ENCODE data around the gene NRIP3. TPM values are rescaled to one million over a fixed set of nuclear protein-coding genes. Genes with fewer than 3 reads are reported as not detected.
"Not testable (repeated sequence)": the region's sequence is repeated elsewhere in the genome, so short reads cannot be mapped to it uniquely, and the experiment has no call there.

Gene NRIP3
- total RNA-seq, 1 experiment from 2014 or later, result 23.4 TPM

GRCh38 chr11:8971924-8972316 lies 31.9 kb downstream of the NRIP3 start:
- DNase-seq (ENCODE audit: low read depth), result no peak

- no peak for DNase-seq (ENCODE audit: low read depth)
Measured at GRCh38 chr11:8971196-8971923, 32.4 kb downstream of the NRIP3 start.

DNA sequence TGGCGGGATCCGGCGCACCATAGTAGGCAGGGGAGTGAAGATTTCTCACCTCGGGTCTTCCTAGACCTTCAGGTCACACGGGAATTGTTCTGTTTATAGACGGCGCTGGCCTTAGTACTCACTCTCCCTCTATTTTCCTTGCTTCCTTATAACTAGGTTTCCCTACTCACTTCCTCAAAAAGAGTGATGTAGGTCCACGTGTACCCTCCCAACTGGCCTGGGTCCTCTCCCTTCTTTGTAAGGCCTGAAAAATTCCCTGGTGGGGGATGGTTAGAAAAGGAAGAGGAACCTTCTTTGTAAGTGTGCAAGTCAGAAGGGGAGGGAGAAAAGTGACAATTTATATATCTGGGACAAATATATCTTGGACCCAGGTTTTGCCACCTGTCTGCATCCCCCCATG lies 36.6 kb downstream of the NRIP3 start:
- no peak for DNase-seq (ENCODE audit: low read depth)

GRCh38 chr11:8964324-8965320 lies 39.2 kb downstream of the NRIP3 start, which contains the start of gene TMEM9B:
TMEM9B (minus strand) TSS chr11:8964442; CDS start chr11:8964313, 129 bp downstream.
- peak; percentile 91 for DNase-seq (ENCODE audit: low read depth)

DNA sequence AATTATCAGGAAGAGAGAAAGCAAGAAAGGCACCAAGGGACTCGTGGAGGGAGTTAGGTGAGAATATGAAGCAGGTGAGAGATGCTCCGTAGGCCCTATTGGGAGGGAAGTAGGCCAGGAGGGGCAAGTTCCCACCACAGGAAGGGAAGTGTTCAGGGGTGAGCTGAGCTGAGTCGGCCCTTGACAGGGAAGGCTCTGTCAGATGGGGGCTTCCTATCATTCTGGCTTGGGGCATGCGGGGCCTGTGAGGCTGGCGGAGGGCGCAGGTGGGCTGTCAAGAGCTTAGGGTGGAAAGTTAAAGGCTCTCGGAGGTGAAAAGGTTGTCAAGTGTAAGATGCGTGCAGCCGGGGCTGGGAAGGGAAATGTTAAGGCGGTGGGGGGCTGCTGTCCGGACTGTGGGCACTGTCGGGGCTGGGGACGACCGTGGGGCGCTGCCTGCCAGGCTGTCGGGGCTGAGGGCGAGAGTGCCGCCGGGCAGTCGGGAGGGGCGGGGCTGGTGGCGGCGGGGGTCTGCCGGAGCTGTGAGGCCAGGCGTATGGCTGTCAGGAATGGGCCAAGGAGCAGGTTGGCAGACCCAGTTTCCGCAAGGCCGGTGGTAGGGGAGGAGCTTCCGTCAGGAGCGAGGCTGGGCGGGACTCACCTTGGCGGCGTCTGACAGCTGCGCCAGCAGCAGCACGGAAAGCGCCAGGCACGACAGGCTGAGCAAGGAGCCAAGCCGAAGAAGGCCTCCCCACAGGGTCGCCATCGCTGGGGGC lies 40.1 kb downstream of the NRIP3 start:
- DNase-seq (ENCODE audit: low read depth), result no peak

GRCh38 chr11:8962841-8963240 lies 41.0 kb downstream of the NRIP3 start:
- no peak for DNase-seq (ENCODE audit: low read depth)

GRCh38 chr11:8961401-8961800 lies 42.4 kb downstream of the NRIP3 start:
- no peak for DNase-seq (ENCODE audit: low read depth)

GRCh38 chr11:8959546-8960166 lies 44.1 kb downstream of the NRIP3 start:
- DNase-seq (ENCODE audit: low read depth), result peak; percentile 82

- no peak for DNase-seq (ENCODE audit: low read depth)
Measured at GRCh38 chr11:8956860-8957259, 46.9 kb downstream of the NRIP3 start.

DNA sequence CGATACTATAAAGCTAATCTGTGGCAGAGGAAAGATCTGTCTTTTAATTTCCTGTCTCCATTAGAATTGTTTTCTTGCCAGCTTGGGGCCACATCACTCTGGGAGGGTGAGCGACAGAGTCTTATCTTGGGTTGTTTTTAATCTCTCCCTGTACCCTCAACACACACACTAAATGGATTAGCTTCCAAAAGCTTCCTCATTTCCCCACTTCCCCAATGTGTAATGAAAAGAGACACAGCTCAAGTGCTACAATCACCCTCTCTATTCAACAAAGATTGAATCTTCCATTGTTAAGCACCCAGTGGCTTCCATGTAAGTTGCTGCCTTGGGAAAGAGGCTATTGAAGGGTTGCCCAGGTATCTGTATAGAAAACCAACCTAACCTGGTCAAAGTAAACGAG lies 54.9 kb downstream of the NRIP3 start:
- no peak for DNase-seq (ENCODE audit: low read depth)

DNA sequence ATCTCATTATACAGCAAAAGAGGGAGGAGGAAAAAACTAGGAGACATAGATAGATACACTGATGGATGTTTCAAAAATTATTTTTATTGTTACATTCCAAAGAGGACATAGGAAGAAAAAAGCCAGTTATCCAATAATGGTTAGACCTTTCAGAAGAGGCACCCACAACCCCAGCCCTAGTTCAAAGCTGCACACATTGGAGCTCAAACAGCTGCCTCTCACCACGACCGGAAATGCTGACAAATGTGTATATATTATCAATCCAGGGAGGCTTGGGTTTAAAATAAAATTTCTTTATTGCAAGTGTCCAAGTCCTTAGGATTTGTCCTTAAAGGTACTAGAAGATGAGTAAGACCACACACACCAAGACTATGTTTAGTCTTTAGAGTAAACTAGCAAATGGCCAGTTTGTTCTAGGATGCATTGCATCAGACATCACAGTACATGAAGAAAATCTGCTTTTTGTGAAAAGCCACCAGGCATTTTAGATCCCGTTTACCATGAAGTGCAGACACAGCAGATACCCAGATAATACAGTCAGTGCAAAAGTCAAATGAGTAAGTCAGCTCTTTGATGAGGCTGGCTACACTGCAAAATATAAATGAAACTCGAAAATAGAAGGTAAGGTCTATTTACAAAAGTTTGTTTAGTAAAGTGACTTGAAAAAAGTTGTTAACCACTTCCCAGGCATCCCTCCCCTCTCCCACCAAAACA lies 56.4 kb downstream of the NRIP3 start:
- no peak for DNase-seq (ENCODE audit: low read depth)

DNA sequence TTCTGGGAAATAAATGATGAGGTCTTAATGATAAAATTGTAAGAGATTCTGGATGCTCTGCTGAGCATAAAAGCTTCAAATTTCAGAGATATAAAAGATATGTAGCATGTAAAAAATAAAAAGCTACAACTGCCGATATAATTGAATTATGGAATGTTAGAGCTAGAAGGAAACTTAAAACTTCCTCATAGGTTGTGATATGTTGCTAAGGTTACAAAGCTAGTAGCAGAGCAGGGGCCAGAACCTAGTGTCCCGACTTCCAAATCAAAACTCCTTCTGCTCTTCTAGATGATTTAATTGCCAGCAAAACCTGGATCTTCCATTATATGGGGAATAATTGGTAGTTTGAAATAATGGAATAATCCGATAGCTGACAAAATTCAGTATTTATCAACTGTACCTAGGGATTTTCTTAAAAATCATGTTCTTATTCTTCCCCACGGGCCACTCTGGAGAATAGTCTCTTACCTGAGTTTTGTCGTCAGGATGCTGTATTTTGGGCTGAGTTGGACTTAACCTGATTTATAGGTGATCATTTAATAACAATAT lies 61.2 kb downstream of the NRIP3 start, which contains the start of gene ASCL3:
TSS of gene ASCL3 (minus strand) at position 499 of the 549 bp plus-strand sequence. CDS start 4,855 bp downstream, outside the sequence.
- no peak for DNase-seq (ENCODE audit: low read depth)

DNA sequence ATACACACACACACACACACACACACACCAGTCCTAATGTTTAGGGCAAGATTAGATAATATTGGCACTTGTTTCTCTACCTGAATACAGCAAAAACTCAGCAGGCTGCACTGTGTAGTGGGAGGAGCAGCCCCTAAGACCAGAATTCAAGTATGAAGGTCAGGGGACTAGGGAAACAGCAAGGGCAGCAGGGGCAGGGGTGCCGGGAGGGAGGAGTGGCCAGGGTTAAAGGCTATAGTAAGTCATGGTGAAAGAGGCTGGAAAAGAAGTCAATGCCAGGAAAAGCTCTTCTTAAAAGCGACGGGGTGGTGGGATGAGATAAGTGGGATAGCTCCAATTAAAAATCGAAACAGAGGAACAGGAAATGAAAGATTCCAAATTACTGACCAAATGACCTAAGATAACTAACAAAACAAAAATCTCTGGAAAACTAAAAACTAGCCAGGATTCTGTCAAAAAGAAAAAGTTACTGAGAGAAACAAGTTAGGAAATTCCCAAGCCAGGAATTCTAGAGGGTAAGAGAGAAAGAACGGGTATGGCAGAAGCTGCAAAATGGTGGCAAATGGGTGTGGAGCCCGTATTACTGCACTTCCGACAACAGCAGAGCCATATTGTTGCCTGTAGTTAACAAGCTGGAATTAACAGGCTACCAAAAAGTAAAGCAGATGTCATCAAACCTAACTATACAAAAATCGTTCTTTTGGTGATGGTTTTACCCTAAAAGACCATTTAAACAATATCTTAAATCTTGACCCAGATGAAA lies 62.3 kb downstream of the NRIP3 start:
- DNase-seq (ENCODE audit: low read depth), result no peak

DNA sequence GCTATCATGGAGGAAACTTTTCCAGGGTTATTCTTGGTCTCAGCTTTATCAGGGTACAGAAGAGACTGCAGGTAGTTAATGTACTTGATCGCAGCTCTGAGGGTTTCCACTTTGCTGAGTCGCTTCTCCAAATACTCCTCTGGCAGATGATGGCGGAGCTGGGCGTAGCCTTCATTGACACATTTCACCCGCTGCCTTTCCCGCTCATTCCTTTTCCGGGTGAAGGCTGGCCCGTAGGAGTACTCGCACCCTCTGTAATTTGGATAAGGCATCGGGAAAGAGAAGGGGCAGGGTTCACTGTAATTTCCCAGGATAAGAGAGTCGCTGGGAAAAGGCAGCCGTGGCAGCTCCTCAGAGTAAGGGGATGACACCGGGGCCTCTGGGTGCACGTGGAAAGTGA lies 66.1 kb downstream of the NRIP3 start:
- DNase-seq (ENCODE audit: low read depth), result no peak

- no peak for DNase-seq (ENCODE audit: low read depth)
Measured at GRCh38 chr11:8937159-8937558, 66.6 kb downstream of the NRIP3 start.

GRCh38 chr11:8935789-8936188 lies 68.0 kb downstream of the NRIP3 start:
- not testable (repeated sequence) for DNase-seq (ENCODE audit: low read depth)

- DNase-seq (ENCODE audit: low read depth), result peak; percentile 62
Measured at GRCh38 chr11:8934742-8935488, 68.9 kb downstream of the NRIP3 start.

DNA sequence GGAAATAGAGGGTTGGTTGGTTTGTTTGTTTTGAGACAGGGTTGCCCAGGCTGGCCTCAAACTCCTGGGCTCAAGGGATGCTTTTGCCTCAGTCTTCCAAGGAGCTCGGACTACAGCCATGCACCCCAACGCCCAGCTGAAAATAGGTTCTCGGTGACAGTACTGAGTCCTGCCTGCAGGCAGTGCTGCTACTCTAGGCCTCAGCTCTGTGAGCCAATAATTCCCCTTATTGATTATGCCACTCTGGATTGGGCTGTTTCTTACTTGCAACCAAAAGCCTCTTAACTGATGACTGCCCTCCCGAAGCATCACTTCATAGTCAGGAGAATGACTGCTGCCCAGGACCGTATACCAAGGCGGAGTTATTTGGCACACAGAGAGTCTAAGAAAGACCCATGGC lies 69.9 kb downstream of the NRIP3 start:
- DNase-seq (ENCODE audit: low read depth), result no peak

All from LHCN-M2 (cell line).